PC-9 (cell line): Measurements from ENCODE around the gene MAPKAPK5.

Experiments used
- CTCF ChIP-seq: fragments of 200-600 bp; sonication (generic); conservative IDR thresholded peaks from 2 replicates; pipeline ENCODE4 v1.6.1; 2017; ENCODE audit warnings: mixed run types, antibody characterized with exemption, mild to moderate bottlenecking, moderate library complexity
- EZH2 ChIP-seq: fragments of 200-600 bp; sonication (generic); IDR thresholded peaks from 2 replicates; pipeline ENCODE4 v1.8.0; 2017; ENCODE audit warnings: antibody characterized with exemption, low read depth

- TF ChIP-seq EZH2 = no peak
- no peak for TF ChIP-seq CTCF
These were observed 44.9 kb downstream of the MAPKAPK5 start for GRCh38 chr12:111886662-111887545.
